Vein endothelial cell (primary cell): ENCODE data around the gene SERPINI1. TPM values are rescaled to one million over a fixed set of nuclear protein-coding genes. Genes with fewer than 3 reads are reported as not detected.

Source experiments
- small RNA-seq: library from RNA; depleted of rRNA; stranded (forward); fragments of <200 nt; gene quantifications from one replicate; pipeline ENCODE3, GENCODE V24; 2012
- total RNA-seq: library from RNA; depleted of rRNA; stranded (reverse); fragments of >200 nt; gene quantifications from 2 replicates; pipeline ENCODE4 v1.2.3, GENCODE V29; 2012

Gene SERPINI1
- 0.33 and 1.1 TPM in 2 replicates for total RNA-seq

GRCh38 chr3:167735233-167736138 lies at the start of gene SERPINI1:
Gene SERPINI1, plus strand, starts transcription at chr3:167735721. Its CDS starts 53,408 bp downstream, at chr3:167789129.

GRCh38 chr3:167734498-167735232 lies 856 bp upstream of the SERPINI1 start, which contains the start of gene PDCD10:
Gene PDCD10, minus strand, starts transcription at chr3:167734892. Its CDS starts 14,735 bp downstream, at chr3:167720157.

Small RNA genes within 50 kb of the gene (small RNA-seq; reads per million reads assigned to genes)
- gene HMGN1P8 = not detected

Other genes with a start within 250 kb of the SERPINI1 start
- under 0.01 and 0.10 TPM in 2 replicates for gene WDR49, start 81.8 kb upstream of the SERPINI1 start, total RNA-seq
- 64.0 and 92.3 TPM in 2 replicates for gene PDCD10, start 829 bp upstream of the SERPINI1 start, total RNA-seq